NCI-H2196 treated with DMSO at 0.1 percent for 48 hours (cell line): ENCODE measurements around the gene TNPO3.

Source experiments
- DNase-seq: peaks from one replicate; lab custom pipeline; 2025; ENCODE audit not compliant: unreplicated experiment; lab: John Stamatoyannopoulos, UW

TNPO3 gene

DNA sequence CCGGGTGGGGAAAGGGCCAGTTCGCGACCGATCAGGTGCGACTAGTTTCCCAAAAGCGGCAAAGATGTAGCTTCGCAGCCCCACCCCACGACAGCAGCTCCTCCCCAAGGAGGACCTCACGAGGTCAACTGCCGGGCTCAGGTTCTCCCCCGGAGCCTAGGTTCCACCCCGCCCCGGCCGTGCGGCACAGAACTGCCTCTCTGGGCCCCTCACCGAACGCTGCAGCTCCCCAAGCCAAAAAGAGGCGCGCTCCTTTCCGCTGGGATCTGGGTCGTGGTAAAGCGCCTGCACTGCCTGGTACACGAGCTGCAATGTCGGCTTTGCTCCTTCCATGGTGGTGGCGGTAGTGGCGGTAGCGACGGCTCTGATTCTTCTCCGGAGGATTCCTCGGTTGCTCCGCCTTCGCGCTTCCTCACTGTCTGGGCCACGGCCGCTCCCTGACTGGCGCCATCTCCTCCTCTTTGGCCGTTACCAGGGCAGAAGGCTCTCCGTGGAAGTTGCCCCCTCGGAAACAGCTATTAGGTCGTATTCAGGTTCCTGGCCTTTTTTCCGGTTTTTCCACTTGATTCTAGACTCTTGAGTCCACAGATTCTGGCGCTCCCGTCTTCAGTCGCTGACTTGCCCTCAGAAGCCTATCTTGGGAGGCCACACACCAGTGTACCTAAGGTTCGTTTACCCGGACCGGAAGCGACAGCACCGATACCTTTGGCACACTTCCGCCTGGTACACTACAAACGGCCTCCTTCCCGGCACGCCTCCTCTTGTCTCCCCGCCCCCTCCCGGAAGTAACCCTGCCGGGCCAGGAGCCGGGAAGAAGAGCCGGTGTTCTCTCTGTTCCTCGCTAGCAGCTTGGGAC lies at the start of gene TNPO3:
TNPO3 (minus strand) TSS at position 674 of the 856 bp plus-strand sequence; CDS start at position 333, 341 bp downstream.
- DNase-seq, result peak; percentile 90

DNA sequence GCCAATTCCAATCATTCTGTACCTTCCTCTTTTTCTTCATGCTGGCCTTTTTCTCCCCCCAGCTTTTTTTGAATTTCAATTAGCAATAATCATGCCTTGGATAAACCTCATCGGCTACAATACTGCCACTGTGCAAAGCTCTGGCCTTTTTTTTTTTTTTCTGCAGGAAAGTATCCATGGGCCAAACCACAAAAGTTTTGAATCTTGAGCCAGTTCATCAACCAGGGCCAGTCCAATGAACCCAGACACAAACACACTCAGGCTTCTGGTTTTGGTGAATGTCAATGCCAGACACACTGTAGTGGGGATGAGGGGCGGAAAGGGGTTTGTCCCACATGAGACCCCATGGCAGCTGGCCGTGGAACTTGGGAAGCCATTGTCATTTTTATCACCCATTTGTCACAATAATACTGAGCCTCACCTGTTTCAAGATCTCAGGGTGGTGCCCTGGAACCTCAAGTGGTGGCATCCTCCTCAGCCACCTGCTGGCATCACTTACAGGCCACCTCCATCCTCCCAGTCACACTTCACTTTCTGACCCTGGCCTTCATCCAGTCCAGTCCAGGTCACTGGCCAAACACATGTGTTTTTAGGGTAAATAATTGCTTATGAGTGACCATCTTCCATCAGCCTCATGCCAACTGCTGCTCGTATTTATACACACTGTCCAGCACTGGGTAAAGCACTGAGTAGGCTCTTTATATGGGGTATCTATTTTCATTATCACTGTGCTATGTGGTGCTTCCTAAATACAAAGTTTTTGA lies 48.8 kb upstream of the TNPO3 start:
- no peak for DNase-seq

- DNase-seq, result no peak
Observed at GRCh38 chr7:129101746-129102145, 46.8 kb upstream of the TNPO3 start.

DNA sequence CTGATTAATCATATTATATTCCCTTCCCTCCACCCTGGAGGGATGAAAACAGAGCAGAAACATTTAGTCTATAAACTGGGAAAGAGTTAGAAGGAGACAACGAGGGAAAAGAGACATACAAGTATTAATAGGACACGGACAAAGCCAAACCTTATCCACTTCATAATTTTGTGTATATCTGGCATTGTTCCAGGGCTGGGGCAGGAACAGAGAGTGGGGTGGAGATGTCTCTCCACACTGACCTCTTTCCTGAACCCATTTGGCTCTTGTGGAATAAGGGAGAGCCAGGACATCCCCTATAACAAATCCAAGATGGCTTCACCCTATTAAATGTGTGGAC lies 45.9 kb upstream of the TNPO3 start:
- DNase-seq, result no peak

GRCh38 chr7:129098409-129099084 lies 43.6 kb upstream of the TNPO3 start:
- no peak for DNase-seq

DNA sequence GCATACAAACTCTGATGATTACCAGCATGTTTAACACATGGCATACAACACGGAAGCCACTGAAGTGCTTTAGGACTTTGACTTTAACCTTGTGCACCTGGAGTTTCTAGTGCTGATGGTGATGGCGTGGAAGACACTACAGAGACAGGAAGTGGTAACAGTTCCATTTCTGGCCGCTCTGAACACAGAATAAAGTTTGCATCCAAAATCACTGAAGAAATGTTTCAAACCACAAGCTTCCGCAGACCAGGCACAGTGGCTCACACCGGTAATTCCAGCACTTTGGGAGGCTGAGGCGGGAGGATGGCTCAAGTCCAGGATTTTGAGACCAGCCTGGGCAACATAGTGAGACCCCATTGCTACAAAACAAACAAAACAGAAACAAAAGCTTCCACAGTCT lies 40.3 kb upstream of the TNPO3 start:
- DNase-seq, result no peak

GRCh38 chr7:129094501-129094900 lies 39.6 kb upstream of the TNPO3 start:
- DNase-seq, result no peak

DNA sequence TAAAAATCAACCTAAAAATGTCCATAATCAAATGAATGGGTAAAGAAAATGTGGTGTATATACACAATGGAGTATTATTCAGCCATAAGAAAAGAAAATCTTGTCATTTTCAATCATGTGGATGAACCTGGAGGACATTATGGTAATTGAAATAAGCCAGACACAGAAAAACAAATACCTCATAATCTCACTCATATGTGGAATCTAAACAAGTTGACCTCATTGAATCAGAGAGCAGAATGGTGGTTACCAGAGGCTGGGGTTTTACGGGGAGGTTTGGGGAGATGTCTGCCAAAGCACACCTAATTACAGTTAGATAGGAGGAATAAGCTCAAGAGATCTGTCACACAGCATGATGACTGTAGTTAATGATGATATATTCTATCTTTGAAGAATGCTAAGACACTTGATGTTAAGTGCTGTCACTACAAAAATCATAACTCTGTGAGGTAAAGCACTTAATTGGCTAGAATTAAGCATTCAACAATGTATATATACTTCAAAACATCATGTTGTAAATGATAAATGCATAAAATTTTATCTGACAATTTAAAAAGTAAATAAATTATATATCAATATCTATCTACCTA lies 39.1 kb upstream of the TNPO3 start:
- no peak for DNase-seq

- peak; percentile 78 for DNase-seq
Observed at GRCh38 chr7:129091484-129092002, 36.6 kb upstream of the TNPO3 start.

GRCh38 chr7:129090300-129090907 lies 35.5 kb upstream of the TNPO3 start:
- DNase-seq, result no peak

DNA sequence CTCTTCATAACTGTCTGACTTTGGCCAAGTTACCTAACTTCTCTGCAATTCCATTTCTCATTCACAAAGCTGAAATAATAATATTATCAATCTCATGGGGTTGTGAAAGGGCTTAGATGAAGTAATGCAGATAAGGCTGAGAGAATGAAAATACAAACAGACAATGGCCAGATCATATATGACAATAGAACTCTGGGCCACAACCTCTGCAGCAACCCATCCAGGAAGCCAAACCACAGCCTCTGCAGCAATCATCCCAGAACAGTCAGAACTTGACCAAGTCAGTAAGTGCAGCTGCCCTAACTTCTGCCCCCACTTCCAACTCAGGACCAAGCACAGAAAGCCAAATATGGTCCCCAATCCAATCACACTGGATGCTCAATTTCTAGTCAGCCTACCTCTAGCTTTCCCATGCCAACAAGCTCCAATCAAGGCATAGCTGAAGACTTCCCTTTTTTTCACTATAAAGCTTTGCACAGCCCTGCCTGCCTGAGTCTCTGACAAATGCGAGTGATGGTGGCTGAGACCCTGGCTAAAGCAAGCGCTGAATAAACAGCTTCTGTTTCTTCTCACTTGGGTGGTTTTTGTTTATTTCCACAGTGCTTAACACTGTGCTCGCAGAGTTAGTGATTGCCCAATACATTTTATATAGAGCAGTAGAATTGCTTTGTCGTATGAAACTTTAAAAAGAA lies 34.8 kb upstream of the TNPO3 start:
- no peak for DNase-seq

GRCh38 chr7:129084801-129085551 lies 30.1 kb upstream of the TNPO3 start:
- DNase-seq, result no peak

GRCh38 chr7:129083525-129083924 lies 28.6 kb upstream of the TNPO3 start:
- no peak for DNase-seq

DNA sequence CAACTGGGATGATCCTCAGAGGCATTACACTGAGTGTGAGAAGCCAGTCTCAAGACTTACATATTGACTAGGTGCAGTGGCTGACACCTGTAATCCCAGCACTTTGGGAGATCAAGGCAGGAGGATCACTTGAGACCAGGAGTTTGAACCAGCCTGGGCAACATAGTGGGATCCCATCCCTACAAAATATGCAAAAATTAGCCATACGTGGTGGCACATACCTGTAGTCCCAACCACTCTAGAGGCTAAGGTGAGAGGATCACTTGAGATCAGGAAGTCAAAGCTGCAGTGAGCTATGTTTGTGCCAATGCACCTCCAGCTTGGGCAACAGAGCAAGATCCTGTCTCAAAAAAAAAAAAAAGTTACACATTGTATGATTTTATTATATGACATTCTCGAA lies 23.5 kb upstream of the TNPO3 start:
- no peak for DNase-seq

GRCh38 chr7:129076886-129077285 lies 22.0 kb upstream of the TNPO3 start:
- DNase-seq, result no peak

- no peak for DNase-seq
Observed at GRCh38 chr7:129074994-129075393, 20.1 kb upstream of the TNPO3 start.

- DNase-seq, result no peak
Observed at GRCh38 chr7:129074361-129074871, 19.5 kb upstream of the TNPO3 start.

DNA sequence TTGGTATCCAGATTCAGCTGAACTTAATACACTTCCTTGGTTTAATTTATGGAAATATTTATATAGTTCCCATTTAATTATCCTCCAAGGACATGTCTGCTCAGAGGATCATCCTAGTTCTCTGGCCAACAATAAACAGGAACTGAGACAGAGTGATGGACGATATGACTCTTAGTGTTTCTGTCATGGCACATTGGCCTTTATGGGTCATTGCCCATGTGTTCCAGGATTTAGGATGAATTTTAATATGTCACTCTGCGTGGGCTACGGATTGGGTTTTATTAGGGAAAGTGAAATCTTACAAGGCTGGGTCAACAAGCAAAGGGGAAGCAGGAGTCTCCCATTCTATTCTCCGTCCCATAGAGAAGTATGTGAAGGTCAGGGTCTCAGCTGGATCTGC lies 18.8 kb upstream of the TNPO3 start:
- DNase-seq, result no peak

- no peak for DNase-seq
Observed at GRCh38 chr7:129073204-129073603, 18.3 kb upstream of the TNPO3 start.
